ENCODE results near the gene MYCBP. TPM values are rescaled to one million over a fixed set of nuclear protein-coding genes. Genes with fewer than 3 reads are reported as not detected.
"Not testable (repeated sequence)": the region's sequence is repeated elsewhere in the genome, so short reads cannot be mapped to it uniquely, and the experiment has no call there.

The MYCBP gene, protein sequence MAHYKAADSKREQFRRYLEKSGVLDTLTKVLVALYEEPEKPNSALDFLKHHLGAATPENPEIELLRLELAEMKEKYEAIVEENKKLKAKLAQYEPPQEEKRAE
- 10 to 100 TPM in 4 of 8 experiments, 1 to 10 TPM in 4; 6.9 to 21.0 (median 11.4) TPM for total RNA-seq

DNA sequence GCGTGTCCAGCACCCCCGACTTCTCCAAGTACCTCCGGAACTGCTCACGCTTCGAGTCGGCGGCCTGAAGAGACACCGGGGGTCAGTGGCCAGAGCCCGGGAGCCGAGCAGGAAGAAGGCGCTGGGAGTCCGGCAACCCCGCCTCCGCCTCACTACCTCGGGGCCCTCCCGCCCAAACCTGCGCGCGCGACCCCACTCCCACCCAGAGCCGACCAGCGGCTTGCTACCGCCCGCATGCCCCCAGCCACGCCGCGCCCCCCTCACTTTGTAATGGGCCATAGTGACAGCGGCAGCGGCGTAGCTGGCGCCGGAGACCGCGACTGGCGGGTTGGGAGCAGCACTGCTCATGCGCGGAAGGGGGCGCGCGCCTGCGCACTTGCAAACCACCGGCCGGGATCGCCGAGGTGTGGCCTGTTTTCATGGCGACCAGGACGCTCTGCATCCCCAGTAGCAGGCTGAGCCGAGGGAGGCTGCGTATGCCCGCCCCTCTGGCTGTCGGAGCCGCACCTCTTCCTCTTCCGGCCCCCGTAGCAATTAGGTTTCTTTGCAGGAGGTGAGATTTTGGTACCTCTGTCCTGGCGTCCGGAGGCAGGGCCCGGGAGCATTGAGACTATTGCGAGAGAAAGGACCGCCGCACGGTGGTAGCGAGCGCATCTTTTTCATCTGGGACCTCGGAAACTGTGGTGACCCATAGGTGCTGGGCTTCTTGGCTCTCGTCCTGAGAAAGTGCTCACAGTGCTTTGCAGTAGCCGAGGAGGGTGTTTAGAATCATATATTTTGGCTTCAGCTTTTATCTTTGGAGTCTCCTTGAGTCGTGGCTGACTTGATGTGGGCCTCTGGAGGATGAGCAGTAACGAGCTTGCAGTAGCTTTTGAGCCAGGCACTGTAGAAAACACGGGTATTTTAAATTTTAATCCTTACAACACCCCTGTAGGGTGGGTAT is at the start of gene MYCBP:
TSS of gene MYCBP (minus strand) at position 322 of the 943 bp plus-strand sequence. CDS start at position 279, 43 bp downstream.
- Histone ChIP-seq H3K4me1 (replicated peaks in 1 of 2) (peaks cover 11 to 13% of the 10 kb centered on the region in 2 donors), H3K4me3 (peak within 1 kb of the TSS; percentile 54 to 67 (median 64)), H3K27ac (peak within 1 kb of the TSS; percentile 12 to 42)
- WGBS, 10 experiments, result 0 to 10% (median 1%) methylated on average over 2 to 21 of the region's 69 CpGs; no CpG with 5 or more reads in 2 of the 10 experiments
- ATAC-seq (replicated peaks in 6 of 8), result peak; percentile 90 to 99 (median 98)
- in situ Hi-C loops (cut with MboI; ENCODE audit: low pct_unique_long_range_greater_than_20kb in 2 of 9, low sequenced_read_pairs in 9 of 9, unreplicated experiment in 9 of 9), result no loop called here

DNA sequence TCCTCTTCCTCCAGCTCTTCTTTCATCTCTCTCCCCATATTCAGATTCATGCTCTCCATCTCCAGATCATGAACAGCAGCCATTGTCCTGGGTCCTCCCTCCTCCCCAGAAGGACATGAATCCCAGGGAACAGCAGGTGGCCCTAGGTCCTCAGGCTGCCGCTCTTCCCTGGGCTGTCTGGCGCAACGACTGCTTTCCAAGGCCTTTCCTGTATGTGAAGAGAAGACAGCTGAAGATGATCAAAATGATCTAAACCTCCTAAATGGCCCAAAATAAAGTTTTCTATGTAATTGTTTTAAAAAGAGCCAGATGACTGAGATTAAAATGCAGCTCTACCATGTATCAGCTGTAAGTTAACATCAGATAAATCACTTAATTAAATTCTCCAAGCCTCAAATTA is 46.0 kb upstream of the MYCBP start:
- in situ Hi-C loops (cut with MboI; ENCODE audit: low pct_unique_long_range_greater_than_20kb in 2 of 9, low sequenced_read_pairs in 9 of 9, unreplicated experiment in 9 of 9), result no loop called here
- ATAC-seq (replicated peaks in 6 of 8), result no peak
- H3K4me3 ChIP-seq, result no peak overlapping the region
- H3K27ac ChIP-seq, result no peak overlapping the region
- no peaks in the 10 kb centered on the region for H3K4me1 ChIP-seq (replicated peaks in 1 of 2)
- 30 to 86% (median 69%) methylated on average over 1 to 3 of the region's 3 CpGs; no CpG with 5 or more reads in 2 of the 10 experiments for WGBS, 10 experiments

DNA sequence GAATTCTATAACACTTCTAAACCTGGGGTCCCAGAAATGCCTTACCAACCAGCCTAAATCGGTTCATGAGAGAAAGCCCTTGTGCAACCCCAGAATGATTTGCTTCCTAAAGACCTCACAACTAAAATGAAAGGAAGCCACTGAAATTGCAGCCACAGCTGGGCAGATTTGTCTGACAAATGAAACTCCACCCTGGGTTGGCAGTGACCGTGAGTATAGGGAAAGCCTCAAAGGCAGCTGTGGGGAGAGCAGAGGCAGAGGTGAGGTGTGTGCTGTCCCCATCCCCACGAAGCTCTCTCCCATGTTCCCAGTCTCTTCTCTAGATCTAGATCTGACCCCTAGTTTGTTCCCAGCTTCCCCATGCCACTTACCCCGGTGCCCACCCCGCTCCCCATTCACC is 45.4 kb upstream of the MYCBP start:
- in situ Hi-C loops (cut with MboI; ENCODE audit: low pct_unique_long_range_greater_than_20kb in 2 of 9, low sequenced_read_pairs in 9 of 9, unreplicated experiment in 9 of 9), result no loop called here
- peak in 1 of 8 experiments; percentile 68 for ATAC-seq (replicated peaks in 6 of 8)
- 28 to 100% (median 78%) methylated on average over 1 to 4 of the region's 5 CpGs; no CpG with 5 or more reads in 2 of the 10 experiments for WGBS, 10 experiments
- no peaks in the 10 kb centered on the region for H3K4me1 ChIP-seq (replicated peaks in 1 of 2)
- H3K4me3 ChIP-seq, result no peak overlapping the region
- H3K27ac ChIP-seq, result no peak overlapping the region

DNA sequence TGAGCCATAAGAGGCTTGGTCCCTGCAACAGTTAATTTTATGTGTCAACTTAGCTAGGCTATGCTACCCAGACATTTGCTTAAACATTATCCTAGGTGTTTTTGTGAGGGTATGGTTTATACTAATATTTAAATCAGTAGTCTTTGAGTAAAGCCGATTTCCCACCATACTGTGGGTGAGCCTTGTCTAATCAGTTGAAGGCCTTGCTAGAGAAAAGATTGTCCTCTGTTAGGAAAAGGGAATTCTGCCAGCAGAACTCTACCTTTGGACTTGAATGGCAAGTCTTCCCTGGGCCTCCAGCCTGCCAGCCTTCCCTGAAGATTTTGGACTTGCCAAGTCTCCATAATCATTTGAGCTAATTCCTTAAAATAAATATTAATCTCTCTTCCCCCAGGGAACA is 44.6 kb upstream of the MYCBP start:
- 60 to 100% (median 88%) methylated on average over 1 of the region's 1 CpG; no CpG with 5 or more reads in 4 of the 10 experiments for WGBS, 10 experiments
- no peaks in the 10 kb centered on the region for H3K4me1 ChIP-seq (replicated peaks in 1 of 2)
- no peak for ATAC-seq (replicated peaks in 6 of 8)
- no peak overlapping the region for H3K27ac ChIP-seq
- in situ Hi-C loops (cut with MboI; ENCODE audit: low pct_unique_long_range_greater_than_20kb in 2 of 9, low sequenced_read_pairs in 9 of 9, unreplicated experiment in 9 of 9), result no loop called here
- no peak overlapping the region for H3K4me3 ChIP-seq

DNA sequence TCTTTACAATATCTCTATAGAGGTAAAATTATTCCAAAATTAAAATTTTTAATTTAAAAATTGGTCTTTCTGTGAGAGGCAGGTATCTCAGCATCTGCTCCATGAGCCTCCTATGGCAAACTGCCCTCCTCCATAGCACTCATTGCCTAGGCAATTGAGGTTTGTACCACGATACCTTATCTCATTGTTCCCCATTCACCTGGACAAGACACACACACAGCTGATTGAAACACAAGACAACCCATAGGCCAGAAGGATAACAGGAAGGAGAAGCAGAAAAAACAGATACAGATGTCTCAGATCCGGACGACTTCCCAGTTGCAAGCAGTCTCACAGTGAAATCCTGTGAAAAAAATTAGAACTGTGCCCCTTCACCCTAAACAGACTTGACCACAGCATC is 44.2 kb upstream of the MYCBP start:
- H3K27ac ChIP-seq, result no peak overlapping the region
- no peaks in the 10 kb centered on the region for H3K4me1 ChIP-seq (replicated peaks in 1 of 2)
- 80 to 100% (median 92%) methylated on average over 1 to 3 of the region's 3 CpGs; no CpG with 5 or more reads in 3 of the 10 experiments for WGBS, 10 experiments
- no peak overlapping the region for H3K4me3 ChIP-seq
- ATAC-seq (replicated peaks in 6 of 8), result no peak
- in situ Hi-C loops (cut with MboI; ENCODE audit: low pct_unique_long_range_greater_than_20kb in 2 of 9, low sequenced_read_pairs in 9 of 9, unreplicated experiment in 9 of 9), result no loop called here

DNA sequence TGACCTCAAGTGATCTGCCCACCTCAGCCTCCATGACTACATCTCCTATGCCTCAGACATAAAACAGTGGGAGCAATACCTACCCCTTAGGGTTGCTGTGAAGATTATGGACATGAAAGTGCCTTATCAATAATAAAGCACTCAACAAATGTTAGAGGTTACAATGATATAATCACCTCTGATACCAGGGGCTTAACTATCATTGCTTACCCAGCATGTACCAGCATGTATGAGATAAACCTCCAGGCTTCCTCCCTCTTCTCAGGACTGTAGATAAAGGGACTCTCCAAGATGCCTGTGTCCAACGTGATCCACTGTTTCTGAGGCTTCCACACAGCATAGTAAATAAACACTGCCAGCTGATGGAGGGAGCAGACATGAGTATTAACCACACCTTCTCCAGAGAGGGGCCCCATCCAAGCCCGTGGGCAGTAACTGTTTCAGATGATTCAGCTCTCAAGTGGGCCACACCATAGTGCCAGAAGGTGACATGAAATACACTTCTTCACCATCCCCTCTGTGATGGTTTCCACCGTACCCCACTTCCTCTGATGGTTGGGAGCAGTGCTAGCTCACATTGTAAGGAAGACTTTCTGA is 42.3 kb upstream of the MYCBP start:
- H3K4me3 ChIP-seq, result no peak overlapping the region
- in situ Hi-C loops (cut with MboI; ENCODE audit: low pct_unique_long_range_greater_than_20kb in 2 of 9, low sequenced_read_pairs in 9 of 9, unreplicated experiment in 9 of 9), result no loop called here
- 33 to 100% (median 83%) methylated on average over 1 to 3 of the region's 3 CpGs; no CpG with 5 or more reads in 3 of the 10 experiments for WGBS, 10 experiments
- peak in 3 of 8 experiments; percentile 14 to 75 (median 73) for ATAC-seq (replicated peaks in 6 of 8)
- no peak overlapping the region for H3K27ac ChIP-seq
- no peaks in the 10 kb centered on the region for H3K4me1 ChIP-seq (replicated peaks in 1 of 2)

DNA sequence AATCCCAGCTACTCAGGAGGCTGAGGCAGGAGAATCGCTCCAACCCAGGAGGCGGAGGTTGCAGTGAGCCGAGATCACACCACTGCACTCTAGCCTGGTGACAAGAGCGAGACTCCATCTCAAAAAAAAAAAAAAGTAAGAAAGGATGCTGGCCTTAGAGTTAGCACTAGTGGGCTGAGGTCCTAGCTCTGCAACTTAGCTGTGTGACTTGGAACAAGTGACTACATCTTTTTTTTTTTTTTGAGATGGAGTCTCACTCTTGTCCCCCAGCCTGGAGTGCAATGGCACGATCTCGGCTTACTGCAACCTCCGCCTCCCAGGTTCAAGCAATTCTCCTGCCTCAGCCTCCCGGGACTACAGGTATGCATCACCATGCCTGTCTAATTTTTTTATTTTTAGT is 41.8 kb upstream of the MYCBP start:
- H3K4me1 ChIP-seq (replicated peaks in 1 of 2); in situ Hi-C loops (cut with MboI; ENCODE audit: low pct_unique_long_range_greater_than_20kb in 2 of 9, low sequenced_read_pairs in 9 of 9, unreplicated experiment in 9 of 9); H3K4me3 ChIP-seq; H3K27ac ChIP-seq; ATAC-seq (replicated peaks in 6 of 8): not testable (repeated sequence)
- 73 to 100% (median 93%) methylated on average over 3 to 8 of the region's 8 CpGs; no CpG with 5 or more reads in 2 of the 10 experiments for WGBS, 10 experiments

DNA sequence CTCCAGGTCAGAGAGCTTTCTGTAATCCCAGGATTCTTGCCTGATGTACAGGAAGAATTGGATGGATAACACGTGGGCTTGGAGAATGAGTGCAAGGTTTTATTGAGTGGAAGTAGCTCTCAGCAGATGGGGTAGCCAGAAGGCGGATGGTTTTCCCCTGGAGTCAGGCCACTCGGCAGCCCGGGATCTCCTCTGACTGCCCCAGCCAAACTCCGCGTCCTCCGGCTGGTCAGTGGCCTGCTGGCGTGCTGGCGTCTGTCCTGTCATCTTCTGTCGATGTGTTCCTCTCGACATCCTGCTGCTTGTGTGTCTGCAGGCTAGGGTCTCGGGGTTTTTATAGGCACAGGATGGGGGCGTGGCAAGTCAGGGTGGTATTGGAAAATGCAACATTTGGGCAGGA is 35.7 kb upstream of the MYCBP start:
- no peak overlapping the region for H3K4me3 ChIP-seq
- 60 to 100% (median 82%) methylated on average over 1 to 11 of the region's 13 CpGs; no CpG with 5 or more reads in 1 of the 10 experiments for WGBS, 10 experiments
- in situ Hi-C loops (cut with MboI; ENCODE audit: low pct_unique_long_range_greater_than_20kb in 2 of 9, low sequenced_read_pairs in 9 of 9, unreplicated experiment in 9 of 9), result no loop called here
- no peak for ATAC-seq (replicated peaks in 6 of 8)
- no peaks in the 10 kb centered on the region for H3K4me1 ChIP-seq (replicated peaks in 1 of 2)
- H3K27ac ChIP-seq, result no peak overlapping the region

DNA sequence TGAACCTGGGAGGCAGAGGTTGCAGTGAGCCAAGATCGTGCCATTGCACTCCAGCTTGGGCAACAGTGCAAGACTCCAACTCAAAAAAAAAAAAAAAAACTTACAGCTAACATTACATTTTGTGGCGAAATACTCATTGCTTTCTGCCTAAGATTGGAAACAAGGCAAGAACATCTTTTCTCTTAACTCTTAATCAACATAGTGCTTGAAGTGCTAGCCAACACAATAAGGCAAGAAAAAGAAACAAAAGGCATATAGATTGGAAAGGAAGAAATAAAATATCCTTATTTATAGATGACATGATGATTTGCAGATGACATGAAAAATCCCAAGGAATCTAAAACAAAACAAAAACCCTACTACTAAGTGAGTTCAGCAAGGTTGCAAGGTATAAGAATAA is 32.8 kb upstream of the MYCBP start:
- WGBS, 10 experiments, result 47 to 100% (median 94%) methylated on average over 1 to 2 of the region's 2 CpGs; no CpG with 5 or more reads in 1 of the 10 experiments
- H3K4me1 ChIP-seq (replicated peaks in 1 of 2), result no peaks in the 10 kb centered on the region
- in situ Hi-C loops (cut with MboI; ENCODE audit: low pct_unique_long_range_greater_than_20kb in 2 of 9, low sequenced_read_pairs in 9 of 9, unreplicated experiment in 9 of 9), result no loop called here
- no peak for ATAC-seq (replicated peaks in 6 of 8)
- no peak overlapping the region for H3K4me3 ChIP-seq
- no peak overlapping the region for H3K27ac ChIP-seq

DNA sequence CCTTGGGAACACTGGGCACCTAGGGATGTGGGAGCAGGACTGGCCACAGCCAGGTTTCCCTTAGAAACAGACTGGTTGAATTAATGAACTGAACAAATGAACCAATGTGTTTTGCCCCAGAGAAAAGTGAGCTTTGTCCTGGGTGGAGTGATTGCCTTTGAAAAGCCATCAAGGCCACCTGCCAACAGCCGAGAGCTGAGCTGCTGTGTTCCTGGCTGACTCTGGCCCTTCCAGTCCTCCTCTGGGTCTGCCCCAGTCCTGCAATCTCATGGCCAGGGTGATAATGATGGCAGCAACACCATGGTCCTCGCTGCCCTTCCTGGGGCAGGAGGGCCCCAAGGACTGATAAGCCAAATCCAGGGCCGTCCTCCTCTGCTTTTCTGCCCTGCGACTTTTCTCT is 26.4 kb upstream of the MYCBP start:
- H3K27ac ChIP-seq, result no peak overlapping the region

DNA sequence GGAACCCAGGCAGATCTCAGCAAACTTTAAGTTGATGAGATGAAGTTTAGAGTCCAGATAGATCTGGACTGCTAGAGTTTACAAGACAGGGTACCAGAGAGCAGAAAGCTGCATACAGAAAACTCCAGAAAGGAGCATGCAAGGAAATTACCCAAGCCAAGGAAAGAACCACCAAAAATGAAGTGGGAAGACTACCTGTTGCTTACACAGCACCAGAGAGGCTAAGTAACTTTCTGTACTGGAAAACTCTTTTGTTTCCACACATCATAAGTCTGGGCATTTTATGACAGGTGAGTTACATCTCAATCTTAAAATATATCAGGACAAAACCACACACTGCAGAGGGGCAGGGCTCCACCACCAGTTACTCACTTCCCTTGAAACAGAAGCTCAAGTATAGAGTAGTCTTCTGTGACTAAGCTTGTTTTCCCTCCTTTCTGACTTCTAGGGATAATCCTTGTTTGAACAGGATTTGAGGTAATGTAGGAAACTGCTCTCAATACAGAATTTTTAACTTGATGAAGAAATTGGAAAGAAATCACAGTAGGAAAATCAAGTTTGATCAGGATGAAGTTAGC is 25.6 kb upstream of the MYCBP start:
- H3K27ac ChIP-seq, result no peak overlapping the region
- in situ Hi-C loops (cut with MboI; ENCODE audit: low pct_unique_long_range_greater_than_20kb in 2 of 9, low sequenced_read_pairs in 9 of 9, unreplicated experiment in 9 of 9), result no loop called here
- H3K4me3 ChIP-seq, result no peak overlapping the region
- ATAC-seq (replicated peaks in 6 of 8), result no peak
- no peaks in the 10 kb centered on the region for H3K4me1 ChIP-seq (replicated peaks in 1 of 2)

More for the DNA sequence above, 26.4 kb upstream of the MYCBP start:
- no peak overlapping the region for H3K4me3 ChIP-seq
- in situ Hi-C loops (cut with MboI; ENCODE audit: low pct_unique_long_range_greater_than_20kb in 2 of 9, low sequenced_read_pairs in 9 of 9, unreplicated experiment in 9 of 9), result no loop called here
- no peak for ATAC-seq (replicated peaks in 6 of 8)
- 80 to 95% (median 93%) methylated on average over 1 to 4 of the region's 4 CpGs; no CpG with 5 or more reads in 5 of the 10 experiments for WGBS, 10 experiments
- no peaks in the 10 kb centered on the region for H3K4me1 ChIP-seq (replicated peaks in 1 of 2)

DNA sequence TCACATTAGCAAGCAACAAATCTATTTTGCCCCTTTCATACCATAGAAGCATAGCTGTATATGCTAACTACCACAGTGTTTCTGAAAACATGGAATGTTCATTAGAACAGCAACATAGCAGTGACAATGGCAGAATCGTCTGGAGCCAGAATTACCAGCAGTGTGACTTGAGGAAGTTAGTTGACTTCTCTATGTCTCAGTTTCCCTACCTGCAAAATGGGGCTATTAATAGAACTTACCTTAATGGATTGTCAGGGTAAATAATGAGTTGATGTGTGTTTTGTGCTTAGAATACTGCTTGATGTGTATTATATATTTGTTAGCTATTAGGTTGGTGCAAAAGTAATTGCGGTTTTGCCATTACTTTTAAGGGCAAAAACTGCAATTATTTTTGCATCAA is 23.0 kb upstream of the MYCBP start:
- WGBS, 10 experiments, result 63 to 100% (median 89%) methylated on average over 1 to 2 of the region's 2 CpGs
- H3K4me3 ChIP-seq, result no peak overlapping the region
- H3K4me1 ChIP-seq (replicated peaks in 1 of 2), result no peaks in the 10 kb centered on the region
- in situ Hi-C loops (cut with MboI; ENCODE audit: low pct_unique_long_range_greater_than_20kb in 2 of 9, low sequenced_read_pairs in 9 of 9, unreplicated experiment in 9 of 9), result no loop called here
- ATAC-seq (replicated peaks in 6 of 8), result no peak
- H3K27ac ChIP-seq, result no peak overlapping the region

DNA sequence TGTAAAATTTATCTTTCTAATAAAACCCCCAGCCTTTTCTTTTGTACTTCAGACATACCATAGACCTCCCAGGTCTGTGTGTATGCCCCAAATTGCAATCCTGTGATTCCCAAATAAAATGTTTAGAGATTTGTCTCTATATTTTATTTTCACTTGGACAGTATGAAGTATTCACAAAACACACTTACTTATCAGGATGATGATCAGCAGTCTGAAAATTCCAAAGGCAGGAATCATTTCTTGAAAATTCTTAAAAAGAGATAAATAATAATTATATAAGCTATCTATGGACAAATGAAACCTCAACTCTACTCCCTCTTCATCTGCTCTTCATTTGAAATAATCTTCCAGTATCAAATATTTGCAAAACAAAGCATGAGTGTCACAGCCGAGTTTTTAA is 19.8 kb upstream of the MYCBP start:
- Histone ChIP-seq H3K4me3 (no peak overlapping the region), H3K27ac (no peak overlapping the region), H3K4me1 (replicated peaks in 1 of 2) (no peaks in the 10 kb centered on the region)
- in situ Hi-C loops (cut with MboI; ENCODE audit: low pct_unique_long_range_greater_than_20kb in 2 of 9, low sequenced_read_pairs in 9 of 9, unreplicated experiment in 9 of 9), result no loop called here
- 0 to 100% (median 51%) methylated on average over 1 of the region's 1 CpG for WGBS, 10 experiments
- ATAC-seq (replicated peaks in 6 of 8), result no peak

All from motor neuron (in vitro differentiated cells).